Karpas-422 (cell line): ENCODE measurements around the gene RPS21. TPM values are rescaled to one million over a fixed set of nuclear protein-coding genes. Genes with fewer than 3 reads are reported as not detected.

Source experiments
- DNase-seq: peaks from one replicate; pipeline ENCODE4 v3.0.0-alpha.2; 2015
- H2AFZ ChIP-seq: fragments of 200-600 bp; sonication (generic); 2 replicates; pipeline ENCODE4 v1.6.1; 2014; ENCODE audit warnings: antibody characterized with exemption, low read length, mixed read lengths
- H3K27ac ChIP-seq: fragments of 200-600 bp; sonication (generic); 2 replicates; pipeline ENCODE4 v1.5.1; 2014; ENCODE audit warnings: mild to moderate bottlenecking, low read length, moderate library complexity
- H3K27me3 ChIP-seq: fragments of 200-600 bp; sonication (generic); 2 replicates; pipeline ENCODE4 v1.6.1; 2014; ENCODE audit warnings: low read length, mixed read lengths
- H3K36me3 ChIP-seq: fragments of 200-600 bp; sonication (generic); 2 replicates; pipeline ENCODE4 v1.6.1; 2014; ENCODE audit warnings: low read length, mixed read lengths; ENCODE audit not compliant: insufficient read depth
- H3K4me1 ChIP-seq: fragments of 200-600 bp; sonication (generic); 2 replicates; pipeline ENCODE4 v1.6.1; 2014; ENCODE audit warnings: mild to moderate bottlenecking, low read length, mixed read lengths
- H3K4me2 ChIP-seq: fragments of 200-600 bp; sonication (generic); 2 replicates; pipeline ENCODE4 v1.6.1; 2014; ENCODE audit warnings: low read length, low read depth, mild to moderate bottlenecking; ENCODE audit not compliant: poor library complexity, severe bottlenecking
- H3K4me3 ChIP-seq: fragments of 200-600 bp; sonication (generic); 2 replicates; pipeline ENCODE4 v1.5.1; 2014; ENCODE audit warnings: mild to moderate bottlenecking, antibody characterized with exemption, low read length, mixed read lengths
- H3K79me2 ChIP-seq: fragments of 200-600 bp; sonication (generic); 2 replicates; pipeline ENCODE4 v1.6.1; 2014; ENCODE audit warnings: mild to moderate bottlenecking, low read length, mixed read lengths
- H3K9ac ChIP-seq: fragments of 200-600 bp; sonication (generic); 2 replicates; pipeline ENCODE4 v1.6.0; 2014; ENCODE audit warnings: low read length
- H3K9me2 ChIP-seq: fragments of 200-600 bp; sonication (generic), shearing (Covaris generic); replicated peaks from 2 replicates; pipeline ENCODE4 v1.6.0; 2014; ENCODE audit warnings: mild to moderate bottlenecking, low read length, moderate library complexity; ENCODE audit not compliant: insufficient read depth
- H3K9me3 ChIP-seq: fragments of 300-700, 200-600 bp; sonication (generic); 2 replicates; pipeline ENCODE4 v1.6.1; 2014; ENCODE audit warnings: low read length, mixed read lengths
- H4K20me1 ChIP-seq: fragments of 200-600 bp; sonication (generic); 2 replicates; pipeline ENCODE4 v1.6.1; 2014; ENCODE audit warnings: mild to moderate bottlenecking, antibody characterized with exemption, low read length, low read depth; ENCODE audit not compliant: insufficient read depth
- total RNA-seq: library from RNA; depleted of rRNA; stranded (reverse); fragments of >200 nt; shearing (Covaris generic); gene quantifications from 2 replicates; pipeline ENCODE4 v1.2.3, GENCODE V29; 2014; ENCODE audit warnings: low replicate concordance

RPS21 gene
- total RNA-seq, 1 experiment from 2014 or later = 2,619 TPM

- Histone ChIP-seq H3K4me2 (no peak overlapping the region), H3K9ac (no peak overlapping the region)
Observed at GRCh38 chr20:62417981-62418708, 31.2 kb downstream of the RPS21 start.

GRCh38 chr20:62418709-62419487 lies 32.0 kb downstream of the RPS21 start:
- Histone ChIP-seq H3K36me3 (no peaks in the 10 kb centered on the region), H3K4me2 (no peak overlapping the region), H3K79me2 (no peaks in the 10 kb centered on the region), H3K27ac (no peak overlapping the region), H3K9me2 (no peaks in the 10 kb centered on the region), H3K4me3 (no peak overlapping the region), H3K4me1 (no peaks in the 10 kb centered on the region), H3K9ac (no peak overlapping the region), H4K20me1 (no peaks in the 10 kb centered on the region), H3K27me3 (no peaks in the 10 kb centered on the region), H3K9me3 (no peaks in the 10 kb centered on the region), H2AFZ (no peak overlapping the region)
- DNase-seq = no peak

More at GRCh38 chr20:62417981-62418708, 31.2 kb downstream of the RPS21 start:
- Histone ChIP-seq H3K9me2 (no peaks in the 10 kb centered on the region), H3K36me3 (no peaks in the 10 kb centered on the region), H3K27me3 (no peaks in the 10 kb centered on the region), H4K20me1 (no peaks in the 10 kb centered on the region), H2AFZ (no peak overlapping the region), H3K79me2 (no peaks in the 10 kb centered on the region), H3K4me1 (no peaks in the 10 kb centered on the region), H3K27ac (no peak overlapping the region), H3K4me3 (no peak overlapping the region), H3K9me3 (no peaks in the 10 kb centered on the region)
- no peak for DNase-seq

- Histone ChIP-seq H3K4me2 (no peak overlapping the region), H3K27me3 (no peaks in the 10 kb centered on the region)
Observed at GRCh38 chr20:62419759-62420158, 32.9 kb downstream of the RPS21 start.

GRCh38 chr20:62420846-62421715 lies 34.2 kb downstream of the RPS21 start:
- no peaks in the 10 kb centered on the region for H3K36me3 ChIP-seq
- H3K9ac ChIP-seq = no peak overlapping the region
- H3K4me1 ChIP-seq = no peaks in the 10 kb centered on the region
- no peaks in the 10 kb centered on the region for H4K20me1 ChIP-seq
- no peaks in the 10 kb centered on the region for H3K9me3 ChIP-seq
- H3K4me3 ChIP-seq = no peak overlapping the region
- no peaks in the 10 kb centered on the region for H3K9me2 ChIP-seq
- no peak for DNase-seq
- no peak overlapping the region for H3K27ac ChIP-seq
- no peaks in the 10 kb centered on the region for H3K27me3 ChIP-seq
- no peak overlapping the region for H2AFZ ChIP-seq
- H3K79me2 ChIP-seq = no peaks in the 10 kb centered on the region
- no peak overlapping the region for H3K4me2 ChIP-seq

More at GRCh38 chr20:62419759-62420158, 32.9 kb downstream of the RPS21 start:
- Histone ChIP-seq H3K9me2 (no peaks in the 10 kb centered on the region), H4K20me1 (no peaks in the 10 kb centered on the region), H3K4me1 (no peaks in the 10 kb centered on the region), H3K79me2 (no peaks in the 10 kb centered on the region), H3K9me3 (no peaks in the 10 kb centered on the region), H3K9ac (no peak overlapping the region), H3K36me3 (no peaks in the 10 kb centered on the region), H3K27ac (no peak overlapping the region), H2AFZ (no peak overlapping the region), H3K4me3 (no peak overlapping the region)
- no peak for DNase-seq

- Histone ChIP-seq H2AFZ (no peak overlapping the region), H4K20me1 (no peaks in the 10 kb centered on the region), H3K79me2 (no peaks in the 10 kb centered on the region), H3K36me3 (no peaks in the 10 kb centered on the region), H3K9me2 (no peaks in the 10 kb centered on the region), H3K9me3 (no peaks in the 10 kb centered on the region), H3K27ac (no peak overlapping the region), H3K4me3 (no peak overlapping the region), H3K9ac (no peak overlapping the region), H3K4me2 (no peak overlapping the region), H3K27me3 (no peaks in the 10 kb centered on the region), H3K4me1 (no peaks in the 10 kb centered on the region)
- DNase-seq = no peak
Observed at GRCh38 chr20:62421716-62421990, 34.8 kb downstream of the RPS21 start.

- Histone ChIP-seq H3K27ac (no peak overlapping the region), H4K20me1 (no peaks in the 10 kb centered on the region)
Observed at GRCh38 chr20:62422636-62423325, 35.9 kb downstream of the RPS21 start.

GRCh38 chr20:62423326-62423706 lies 36.4 kb downstream of the RPS21 start:
- Histone ChIP-seq H2AFZ (no peak overlapping the region), H3K27me3 (no peaks in the 10 kb centered on the region), H3K9me3 (no peaks in the 10 kb centered on the region), H3K36me3 (no peaks in the 10 kb centered on the region), H3K4me1 (no peaks in the 10 kb centered on the region), H3K79me2 (no peaks in the 10 kb centered on the region), H3K9ac (no peak overlapping the region), H3K4me2 (no peak overlapping the region), H3K9me2 (no peaks in the 10 kb centered on the region), H3K27ac (no peak overlapping the region), H3K4me3 (no peak overlapping the region), H4K20me1 (no peaks in the 10 kb centered on the region)
- no peak for DNase-seq

More at GRCh38 chr20:62422636-62423325, 35.9 kb downstream of the RPS21 start:
- H2AFZ ChIP-seq = no peak overlapping the region
- H3K4me2 ChIP-seq = no peak overlapping the region
- H3K4me1 ChIP-seq = no peaks in the 10 kb centered on the region
- no peak overlapping the region for H3K4me3 ChIP-seq
- no peaks in the 10 kb centered on the region for H3K9me2 ChIP-seq
- no peak for DNase-seq
- no peak overlapping the region for H3K9ac ChIP-seq
- no peaks in the 10 kb centered on the region for H3K27me3 ChIP-seq
- no peaks in the 10 kb centered on the region for H3K36me3 ChIP-seq
- H3K79me2 ChIP-seq = no peaks in the 10 kb centered on the region
- H3K9me3 ChIP-seq = no peaks in the 10 kb centered on the region
